Measurements from ENCODE around the gene PRUNE2.

PRUNE2 gene

GRCh38 chr9:76902395-76902794, 3.5 kb downstream of the PRUNE2 start:
- TF ChIP-seq CTCF (IDR thresholded peaks at IDR 0.05; ENCODE audit: low read depth, low read length): no peak
- no peak overlapping the region for H3K4me3 ChIP-seq (ENCODE audit: low read depth, low read length)
- in situ Hi-C loops (cut with HindIII; ENCODE audit: low sequenced_read_pairs): no loop called here
- no peak for DNase-seq (ENCODE audit: low read depth, low spot score)

- in situ Hi-C loops (cut with HindIII; ENCODE audit: low sequenced_read_pairs): no loop called here
- no peak overlapping the region for H3K4me3 ChIP-seq (ENCODE audit: low read depth, low read length)
- no peak for TF ChIP-seq CTCF (IDR thresholded peaks at IDR 0.05; ENCODE audit: low read depth, low read length)
- DNase-seq (ENCODE audit: low read depth, low spot score): no peak
Observed at GRCh38 chr9:76901801-76902200, 4.1 kb downstream of the PRUNE2 start.

GRCh38 chr9:76900884-76901440, 5.0 kb downstream of the PRUNE2 start:
- DNase-seq (ENCODE audit: low read depth, low spot score): no peak
- TF ChIP-seq CTCF (IDR thresholded peaks at IDR 0.05; ENCODE audit: low read depth, low read length): no peak
- H3K4me3 ChIP-seq (ENCODE audit: low read depth, low read length): no peak overlapping the region
- in situ Hi-C loops (cut with HindIII; ENCODE audit: low sequenced_read_pairs): no loop called here

DNA sequence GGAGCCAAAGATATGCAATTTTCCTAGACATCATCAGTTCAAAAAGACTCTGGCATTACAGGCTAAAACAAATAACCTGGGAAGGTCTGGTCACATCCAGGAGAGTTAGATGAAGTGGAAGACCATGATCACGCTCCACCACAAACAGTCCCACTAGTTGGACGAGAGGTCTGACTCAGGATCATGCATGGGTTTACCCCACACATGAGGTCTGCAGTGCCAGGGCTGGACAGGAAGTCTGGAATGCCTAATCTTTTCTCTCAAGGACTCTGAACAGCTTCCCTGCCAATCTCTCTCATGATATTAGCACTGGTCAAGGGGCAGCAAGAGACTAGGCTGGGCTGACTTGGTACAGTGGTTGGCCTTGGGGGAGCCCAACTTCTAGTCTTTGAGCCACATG, 7.1 kb downstream of the PRUNE2 start:
- no peak for TF ChIP-seq CTCF (IDR thresholded peaks at IDR 0.05; ENCODE audit: low read depth, low read length)
- no peak for DNase-seq (ENCODE audit: low read depth, low spot score)
- in situ Hi-C loops (cut with HindIII; ENCODE audit: low sequenced_read_pairs): no loop called here
- H3K4me3 ChIP-seq (ENCODE audit: low read depth, low read length): no peak overlapping the region

DNA sequence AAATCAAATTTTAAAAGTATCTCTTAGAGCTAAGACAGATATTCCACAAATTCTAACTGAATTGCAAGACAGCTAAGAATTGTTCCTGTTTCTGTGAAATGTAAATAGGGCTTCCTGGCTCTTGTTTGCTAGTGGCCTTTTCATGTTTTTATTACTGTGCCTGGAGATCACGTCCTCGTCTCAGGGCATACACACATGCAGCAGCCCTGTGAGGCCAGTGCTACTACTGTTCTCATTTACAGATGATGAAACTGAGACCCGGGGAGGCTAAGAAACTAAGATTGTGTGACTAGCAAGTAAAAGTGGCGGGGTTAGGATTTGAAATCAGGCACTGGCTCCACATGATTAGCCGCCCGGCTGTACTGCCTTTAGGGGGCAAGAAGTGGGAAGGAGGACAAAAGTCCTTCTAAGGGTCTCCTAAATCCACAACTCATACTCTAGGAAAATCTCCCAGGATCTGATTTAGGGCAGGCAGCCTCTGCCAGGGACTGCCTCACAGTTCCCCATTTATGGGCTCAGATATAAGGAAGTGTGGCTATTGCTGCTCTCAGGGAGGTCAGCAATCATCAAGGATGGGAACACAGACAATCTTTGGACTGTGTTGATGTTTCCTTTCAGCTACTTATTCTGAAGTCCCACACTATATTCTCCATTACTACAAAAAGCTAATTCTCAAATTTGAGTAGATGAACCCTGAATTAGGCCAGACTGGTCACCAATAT, 7.9 kb downstream of the PRUNE2 start:
- no peak overlapping the region for H3K4me3 ChIP-seq (ENCODE audit: low read depth, low read length)
- TF ChIP-seq CTCF (IDR thresholded peaks at IDR 0.05; ENCODE audit: low read depth, low read length): no peak
- no peak for DNase-seq (ENCODE audit: low read depth, low spot score)
- in situ Hi-C loops (cut with HindIII; ENCODE audit: low sequenced_read_pairs): no loop called here

DNA sequence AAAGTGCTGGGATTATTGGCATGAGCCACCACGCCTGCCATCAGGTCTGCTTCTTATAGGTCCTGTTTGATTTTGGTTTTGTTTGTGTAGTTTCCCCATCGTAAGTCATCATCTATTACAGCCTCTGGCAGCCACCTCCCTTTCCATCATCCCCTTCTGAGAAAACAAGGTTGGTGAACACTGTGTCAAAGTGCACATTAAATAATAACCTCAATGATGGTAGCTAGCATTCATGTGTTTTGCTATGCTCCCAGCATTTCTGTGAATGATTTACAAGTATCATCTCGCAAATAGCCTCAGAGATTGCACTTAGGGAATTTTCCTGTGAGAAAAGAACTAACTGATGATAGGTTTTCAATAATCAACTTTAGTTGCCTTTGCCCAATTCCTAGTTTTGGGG, 9.9 kb downstream of the PRUNE2 start:
- H3K4me3 ChIP-seq (ENCODE audit: low read depth, low read length): no peak overlapping the region
- DNase-seq (ENCODE audit: low read depth, low spot score): no peak
- in situ Hi-C loops (cut with HindIII; ENCODE audit: low sequenced_read_pairs): no loop called here
- TF ChIP-seq CTCF (IDR thresholded peaks at IDR 0.05; ENCODE audit: low read depth, low read length): no peak
